Motor neuron (in vitro differentiated cells): Measurements from ENCODE around the gene MANBA. TPM values are rescaled to one million over a fixed set of nuclear protein-coding genes. Genes with fewer than 3 reads are reported as not detected.

Experiments
- ATAC-seq, 8 experiments: fragments of 200-7000 bp; cut with Tn5 transposase; replicated peaks in 6 of 8; 2 replicates each; pipeline ENCODE4 v1.8.0; 2021; ENCODE audit warnings: mild to moderate bottlenecking in 8 of 8, moderate library complexity in 8 of 8
- H3K27ac ChIP-seq, 2 donors: fragments of 250-450 bp; sonication (Bioruptor Pico); 2 replicates each; pipeline ENCODE4 v1.9.0; 2021; ENCODE audit warnings: antibody characterized with exemption in 2 of 2, mild to moderate bottlenecking in 2 of 2, moderate library complexity in 1 of 2
- H3K4me1 ChIP-seq, 2 donors: fragments of 250-450 bp; sonication (Bioruptor Pico); replicated peaks in 1 of 2; 2 replicates each; pipeline ENCODE4 v1.6.1; 2021; ENCODE audit warnings: antibody characterized with exemption in 2 of 2, mild to moderate bottlenecking in 2 of 2, moderate library complexity in 1 of 2
- H3K4me3 ChIP-seq, 5 donors: fragments of 250-450 bp; sonication (Bioruptor Pico); 2 replicates each; pipeline ENCODE4 v1.9.0; 2021; ENCODE audit warnings: antibody characterized with exemption in 5 of 5, mild to moderate bottlenecking in 5 of 5, moderate library complexity in 4 of 5
- WGBS, 10 experiments: fragments of 450-650 bp; shearing (Covaris generic); methylation state at CpG; one replicate each; pipeline ENCODE4 v1.0.0; 2022; 5-methylcytosine and 5-hydroxymethylcytosine counted together
- in situ Hi-C, 9 experiments: fragments of 400-800 bp; cut with MboI; loops; one replicate each; pipeline ENCODE4 v1.15.0; 2021; ENCODE audit warnings: low sequenced_read_pairs in 9 of 9, low pct_unique_long_range_greater_than_20kb in 2 of 9; ENCODE audit not compliant: unreplicated experiment in 9 of 9
- total RNA-seq, 8 experiments: library from RNA; unstranded; fragments of 300-600 nt; gene quantifications; 2 replicates each; pipeline versions ENCODE4 v1.2.3 to v1.2.4, GENCODE V29; 2022

MANBA gene
- total RNA-seq, 8 experiments from 2014 or later: 8.9 to 39.1 (median 21.8) TPM

GRCh38 chr4:102584091-102584490 is 176.7 kb downstream of the MANBA start:
- no peak overlapping the region for H3K4me3 ChIP-seq
- in situ Hi-C loops: loop anchor here in 1 of 9 experiments (10.0 kb wide), 1 partner anchor 129 kb away; no protein-coding TSS in a partner anchor
- ATAC-seq: no peak
- H3K4me1 ChIP-seq: no peaks in the 10 kb centered on the region
- 60 to 100% (median 96%) methylated on average over 1 of the region's 1 CpG for WGBS, 10 experiments
- no peak overlapping the region for H3K27ac ChIP-seq

Other genes starting within 250 kb of the MANBA start
- 100 to 1,000 TPM; 158 to 287 (median 226) TPM for gene UBE2D3, start 66.6 kb upstream of the MANBA start, total RNA-seq
- 10 to 100 TPM; 20.8 to 53.8 (median 50.0) TPM for gene CISD2, start 108.0 kb upstream of the MANBA start, total RNA-seq